ENCODE data around the gene KIAA1958.

- no peak for TF ChIP-seq CTCF (IDR thresholded peaks at IDR 0.05)
- no peak for TF ChIP-seq POLR2AphosphoS5 (IDR thresholded peaks at IDR 0.05)
Observed at GRCh38 chr9:112493393-112494137, 6.9 kb downstream of the KIAA1958 start.

All from sigmoid colon (tissue), 4 donors.